MCF 10A (cell line): ENCODE data around the gene PRCD. TPM values are rescaled to one million over a fixed set of nuclear protein-coding genes. Genes with fewer than 3 reads are reported as not detected.
A peak's percentile ranks its signal among the peaks of the same experiment; 100 is the strongest.

ENCODE experiments used
- BruUV-seq: library from RNA; stranded (reverse); fragments of 400-500 nt; replicated peaks from 2 replicates; lab custom pipeline; 2021; lab: Mats Ljungman, UMichigan
- CTCF ChIA-PET: fragments of 300-600 bp; sonication (Branson Sonifier 250); formaldehyde crosslinking; extraction: SDS; loops from one replicate; lab custom pipeline; 2021; ENCODE audit warnings: antibody characterized with exemption, inconsistent platforms; lab: Yijun Ruan, JAX
- POLR2A ChIA-PET: fragments of 300-600, 350-650 bp; sonication (Branson Sonifier 250); formaldehyde crosslinking; extraction: SDS; loops from one replicate; lab custom pipeline; 2020; ENCODE audit warnings: antibody characterized with exemption, inconsistent platforms; lab: Yijun Ruan, JAX
- DNase-seq: peaks from one replicate; pipeline ENCODE4 v3.0.0-alpha.2; 2018; ENCODE audit not compliant: unreplicated experiment
- H3K27ac Mint-ChIP-seq: one replicate; pipeline ENCODE4 v1.8.0; 2022; ENCODE audit warnings: mild to moderate bottlenecking, low read depth, mixed read lengths; ENCODE audit not compliant: unreplicated experiment
- H3K27me3 Mint-ChIP-seq: one replicate; pipeline ENCODE4 v1.8.0; 2022; ENCODE audit warnings: mixed read lengths; ENCODE audit not compliant: insufficient read depth, unreplicated experiment
- H3K36me3 Mint-ChIP-seq: one replicate; pipeline ENCODE4 v1.8.0; 2022; ENCODE audit warnings: mild to moderate bottlenecking, moderate library complexity, mixed read lengths; ENCODE audit not compliant: insufficient read depth, unreplicated experiment
- H3K4me1 Mint-ChIP-seq: one replicate; pipeline ENCODE4 v1.8.0; 2022; ENCODE audit warnings: mixed read lengths; ENCODE audit not compliant: insufficient read depth, unreplicated experiment
- H3K4me3 Mint-ChIP-seq: one replicate; pipeline ENCODE4 v1.8.0; 2022; ENCODE audit warnings: mild to moderate bottlenecking, moderate library complexity, mixed read lengths; ENCODE audit not compliant: unreplicated experiment
- H3K9me3 Mint-ChIP-seq: one replicate; pipeline ENCODE4 v1.8.0; 2022; ENCODE audit warnings: mixed read lengths; ENCODE audit not compliant: unreplicated experiment
- intact Hi-C: fragments of 100-400 bp; cut with micrococcal nuclease; formaldehyde crosslinking; loops from 2 replicates; pipeline ENCODE4 v1.14.1; 2022
- total RNA-seq: library from RNA; stranded (reverse); gene quantifications from 2 replicates; pipeline ENCODE4 v1.2.3, GENCODE V29; 2022
- TF ChIP-seq, protein P1 (sequence below): fragments of 200-600 bp; IDR thresholded peaks from one replicate; pipeline ENCODE4 v1.8.0; 2022; ENCODE audit warnings: antibody characterized with exemption, mild to moderate bottlenecking; ENCODE audit not compliant: unreplicated experiment

The PRCD gene
- total RNA-seq, 1 experiment from 2014 or later, result not detected

DNA sequence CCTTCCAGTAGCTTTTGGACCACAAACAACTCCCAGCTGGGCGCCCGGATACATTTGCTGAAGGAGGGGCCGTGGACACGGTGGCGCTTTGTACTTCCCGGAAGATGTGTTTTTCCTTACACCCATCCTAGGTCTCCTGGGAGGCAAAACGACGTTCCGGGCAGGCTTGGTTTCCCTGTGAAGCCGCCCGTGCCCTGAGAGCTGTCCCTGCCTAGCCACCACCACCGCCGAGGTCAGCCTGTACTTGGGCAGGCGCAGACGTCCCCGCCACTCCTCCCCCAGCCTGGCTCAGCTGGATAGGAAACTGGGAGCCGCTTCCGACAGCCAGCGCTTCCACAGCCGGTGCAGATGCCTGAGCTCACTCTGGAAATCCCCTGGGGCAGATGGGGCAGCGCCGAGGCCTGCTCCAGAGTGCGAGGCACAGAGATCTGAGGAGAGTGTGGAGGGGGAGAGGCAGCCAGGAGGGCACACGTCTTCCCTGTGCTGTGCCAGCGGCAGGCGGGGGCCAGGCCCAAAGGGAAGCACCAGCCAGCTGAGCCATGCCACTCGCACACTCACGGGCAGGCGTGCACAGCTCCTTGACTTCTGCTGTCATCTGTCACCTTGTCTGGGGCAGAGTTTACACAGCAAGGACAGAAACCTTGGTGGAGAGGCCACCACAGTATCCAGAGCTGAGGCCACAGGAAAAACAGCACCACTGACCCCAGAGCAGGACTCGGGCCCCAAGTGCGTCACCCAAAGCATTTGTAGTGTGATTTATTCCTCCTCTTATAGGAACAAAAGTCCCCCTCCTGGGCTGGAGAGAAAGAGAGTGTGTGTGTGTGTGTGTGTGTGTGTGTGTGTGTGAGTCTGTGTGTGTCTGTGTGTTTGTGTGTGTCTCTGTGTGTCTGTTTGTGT, 41.6 kb upstream of the PRCD start:
- peak overlapping the region; percentile 80 for H3K4me3 Mint-ChIP-seq
- POLR2A ChIA-PET, result interaction anchor here (0.6 to 5.7 kb wide), 14 partner anchors 9 to 630 kb away, joined by 3 to 53 read pairs (median 4); partner anchors contain the start of genes AANAT, SPHK1 and UBE2O
- intact Hi-C loops, result no loop called here
- peaks cover 5% of the 10 kb centered on the region for H3K36me3 Mint-ChIP-seq
- TF ChIP-seq, protein P1, sequence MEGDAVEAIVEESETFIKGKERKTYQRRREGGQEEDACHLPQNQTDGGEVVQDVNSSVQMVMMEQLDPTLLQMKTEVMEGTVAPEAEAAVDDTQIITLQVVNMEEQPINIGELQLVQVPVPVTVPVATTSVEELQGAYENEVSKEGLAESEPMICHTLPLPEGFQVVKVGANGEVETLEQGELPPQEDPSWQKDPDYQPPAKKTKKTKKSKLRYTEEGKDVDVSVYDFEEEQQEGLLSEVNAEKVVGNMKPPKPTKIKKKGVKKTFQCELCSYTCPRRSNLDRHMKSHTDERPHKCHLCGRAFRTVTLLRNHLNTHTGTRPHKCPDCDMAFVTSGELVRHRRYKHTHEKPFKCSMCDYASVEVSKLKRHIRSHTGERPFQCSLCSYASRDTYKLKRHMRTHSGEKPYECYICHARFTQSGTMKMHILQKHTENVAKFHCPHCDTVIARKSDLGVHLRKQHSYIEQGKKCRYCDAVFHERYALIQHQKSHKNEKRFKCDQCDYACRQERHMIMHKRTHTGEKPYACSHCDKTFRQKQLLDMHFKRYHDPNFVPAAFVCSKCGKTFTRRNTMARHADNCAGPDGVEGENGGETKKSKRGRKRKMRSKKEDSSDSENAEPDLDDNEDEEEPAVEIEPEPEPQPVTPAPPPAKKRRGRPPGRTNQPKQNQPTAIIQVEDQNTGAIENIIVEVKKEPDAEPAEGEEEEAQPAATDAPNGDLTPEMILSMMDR, result no peak
- no TSS peak for BruUV-seq
- CTCF ChIA-PET, result interaction anchor here (0.5 to 2.4 kb wide), 11 partner anchors 8 to 219 kb away, joined by 3 to 12 read pairs (median 3); no protein-coding TSS in a partner anchor
- H3K9me3 Mint-ChIP-seq, result no peaks in the 10 kb centered on the region
- peak overlapping the region; percentile 85 for H3K27ac Mint-ChIP-seq
- H3K4me1 Mint-ChIP-seq, result peaks cover 33% of the 10 kb centered on the region
- no peaks in the 10 kb centered on the region for H3K27me3 Mint-ChIP-seq
- peak; percentile 88 for DNase-seq

GRCh38 chr17:76498876-76499251, 41.0 kb upstream of the PRCD start:
- ChIA-PET CTCF (interaction anchor here (0.5 to 2.4 kb wide), 9 partner anchors 7 to 90 kb away, joined by 3 to 12 read pairs (median 4); no protein-coding TSS in a partner anchor), POLR2A (interaction anchor here (0.8 to 5.7 kb wide), 11 partner anchors 8 to 173 kb away, joined by 3 to 53 read pairs (median 4); partner anchors contain the start of genes AANAT, SPHK1 and UBE2O)
- no peak for DNase-seq
- intact Hi-C loops, result no loop called here
- H3K4me1 Mint-ChIP-seq, result peaks cover 30% of the 10 kb centered on the region
- H3K9me3 Mint-ChIP-seq, result no peaks in the 10 kb centered on the region
- TF ChIP-seq, protein P1, result no peak
- H3K36me3 Mint-ChIP-seq, result peaks cover 5% of the 10 kb centered on the region
- BruUV-seq, result no TSS peak
- H3K4me3 Mint-ChIP-seq, result peak overlapping the region; percentile 80
- no peaks in the 10 kb centered on the region for H3K27me3 Mint-ChIP-seq
- H3K27ac Mint-ChIP-seq, result peak overlapping the region; percentile 85

- TF ChIP-seq, protein P1, result no peak
- Mint-ChIP-seq H3K27ac (peak overlapping the region; percentile 85), H3K4me1 (peaks cover 30% of the 10 kb centered on the region), H3K36me3 (peaks cover 5% of the 10 kb centered on the region), H3K9me3 (no peaks in the 10 kb centered on the region), H3K4me3 (peak overlapping the region; percentile 80), H3K27me3 (no peaks in the 10 kb centered on the region)
- DNase-seq, result peak; percentile 57
- POLR2A ChIA-PET, result interaction anchor here (0.6 to 5.7 kb wide), 12 partner anchors 12 to 543 kb away, joined by 3 to 53 read pairs (median 5); partner anchors contain the start of genes AANAT, JMJD6, METTL23 and SPHK1
- CTCF ChIA-PET, result interaction anchor here (0.5 to 2.4 kb wide), 8 partner anchors 8 to 91 kb away, joined by 3 to 12 read pairs (median 4); partner anchors contain the start of gene ST6GALNAC2
- no TSS peak for BruUV-seq
- intact Hi-C loops, result no loop called here
These were observed 40.6 kb upstream of the PRCD start for GRCh38 chr17:76499267-76499667.
